ENCODE data around the gene MAN2B1.
A peak's percentile ranks its signal among the peaks of the same experiment; 100 is the strongest.

- no peak for TF ChIP-seq REST (IDR thresholded peaks at IDR 0.05; ENCODE audit: unreplicated experiment)
- TF ChIP-seq, protein P1, sequence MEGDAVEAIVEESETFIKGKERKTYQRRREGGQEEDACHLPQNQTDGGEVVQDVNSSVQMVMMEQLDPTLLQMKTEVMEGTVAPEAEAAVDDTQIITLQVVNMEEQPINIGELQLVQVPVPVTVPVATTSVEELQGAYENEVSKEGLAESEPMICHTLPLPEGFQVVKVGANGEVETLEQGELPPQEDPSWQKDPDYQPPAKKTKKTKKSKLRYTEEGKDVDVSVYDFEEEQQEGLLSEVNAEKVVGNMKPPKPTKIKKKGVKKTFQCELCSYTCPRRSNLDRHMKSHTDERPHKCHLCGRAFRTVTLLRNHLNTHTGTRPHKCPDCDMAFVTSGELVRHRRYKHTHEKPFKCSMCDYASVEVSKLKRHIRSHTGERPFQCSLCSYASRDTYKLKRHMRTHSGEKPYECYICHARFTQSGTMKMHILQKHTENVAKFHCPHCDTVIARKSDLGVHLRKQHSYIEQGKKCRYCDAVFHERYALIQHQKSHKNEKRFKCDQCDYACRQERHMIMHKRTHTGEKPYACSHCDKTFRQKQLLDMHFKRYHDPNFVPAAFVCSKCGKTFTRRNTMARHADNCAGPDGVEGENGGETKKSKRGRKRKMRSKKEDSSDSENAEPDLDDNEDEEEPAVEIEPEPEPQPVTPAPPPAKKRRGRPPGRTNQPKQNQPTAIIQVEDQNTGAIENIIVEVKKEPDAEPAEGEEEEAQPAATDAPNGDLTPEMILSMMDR (conservative IDR thresholded peaks at IDR 0.05; ENCODE audit: low read depth in 2 of 2): peak; percentile 25 to 57; a peak in 2 of 4 replicates
- no peak for TF ChIP-seq ZNF331 (CRISPR knock-in tag; IDR thresholded peaks at IDR 0.05; ENCODE audit: low read depth)
- TF ChIP-seq EZH2 (IDR thresholded peaks at IDR 0.05; ENCODE audit: low read depth, unreplicated experiment): no peak
- TF ChIP-seq EZH2phosphoT487 (IDR thresholded peaks at IDR 0.05; ENCODE audit: unreplicated experiment): no peak
- TF ChIP-seq CREB1 (CRISPR knock-in tag; IDR thresholded peaks at IDR 0.05; ENCODE audit: low read depth): no peak
- TF ChIP-seq JUNB (IDR thresholded peaks at IDR 0.05; ENCODE audit: unreplicated experiment): no peak
These were observed 6.2 kb upstream of the MAN2B1 start for GRCh38 chr19:12672744-12673143.
